Measurements from ENCODE around the gene TNNI3. TPM values are rescaled to one million over a fixed set of nuclear protein-coding genes. Genes with fewer than 3 reads are reported as not detected.
A peak's percentile ranks its signal among the peaks of the same experiment; 100 is the strongest.
"Not testable (repeated sequence)": the region's sequence is repeated elsewhere in the genome, so short reads cannot be mapped to it uniquely, and the experiment has no call there.

TNNI3 gene
- total RNA-seq, 1 donor from 2014 or later = 4.3 TPM

DNA sequence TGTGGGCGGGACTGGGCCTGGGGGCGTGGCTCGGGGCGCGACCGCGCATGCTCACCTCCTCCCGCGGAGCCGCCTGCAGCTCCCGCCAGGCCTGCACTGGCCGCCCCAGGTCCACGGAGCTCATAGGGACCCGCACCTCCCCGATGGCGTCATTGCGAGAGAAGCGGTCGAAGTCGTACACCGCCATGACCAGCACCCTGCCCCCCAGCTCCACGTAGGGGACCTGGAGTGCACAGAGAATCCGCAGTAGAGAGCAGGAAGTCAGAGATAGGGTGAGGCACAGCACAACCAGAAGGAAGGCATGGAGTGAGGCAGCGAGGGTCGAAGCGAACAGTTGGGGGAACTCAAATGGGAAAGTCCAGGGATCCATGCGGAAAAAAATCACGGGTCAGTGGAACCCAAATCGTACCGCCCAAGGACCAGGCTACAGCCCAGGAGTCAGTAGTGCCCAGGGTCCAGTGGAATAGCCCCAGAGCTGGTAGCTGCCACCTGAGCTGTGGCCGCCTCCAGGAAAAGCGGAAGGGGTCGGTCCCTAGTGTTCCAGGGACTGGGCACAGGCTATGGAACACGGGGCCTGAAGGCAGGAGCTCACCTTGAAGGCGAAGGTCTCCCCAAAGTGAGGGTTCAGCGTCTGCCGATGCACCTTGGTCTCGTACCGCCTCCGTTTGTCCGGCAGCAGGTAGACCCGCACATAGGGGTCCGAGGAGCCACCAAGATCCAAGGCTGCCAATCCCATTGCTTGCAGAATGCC lies 17.8 kb upstream of the TNNI3 start:
- Mint-ChIP-seq H3K27me3 (peaks cover 93% of the 10 kb centered on the region), H3K27ac (no peak overlapping the region), H3K9me3 (no peaks in the 10 kb centered on the region), H3K36me3 (no peaks in the 10 kb centered on the region), H3K4me3 (no peak overlapping the region), H3K4me1 (ENCODE audit: unreplicated experiment) (no peaks in the 10 kb centered on the region)
- DNase-seq (ENCODE audit: extremely low spot score, unreplicated experiment) = no peak
- TF ChIP-seq, protein P1, sequence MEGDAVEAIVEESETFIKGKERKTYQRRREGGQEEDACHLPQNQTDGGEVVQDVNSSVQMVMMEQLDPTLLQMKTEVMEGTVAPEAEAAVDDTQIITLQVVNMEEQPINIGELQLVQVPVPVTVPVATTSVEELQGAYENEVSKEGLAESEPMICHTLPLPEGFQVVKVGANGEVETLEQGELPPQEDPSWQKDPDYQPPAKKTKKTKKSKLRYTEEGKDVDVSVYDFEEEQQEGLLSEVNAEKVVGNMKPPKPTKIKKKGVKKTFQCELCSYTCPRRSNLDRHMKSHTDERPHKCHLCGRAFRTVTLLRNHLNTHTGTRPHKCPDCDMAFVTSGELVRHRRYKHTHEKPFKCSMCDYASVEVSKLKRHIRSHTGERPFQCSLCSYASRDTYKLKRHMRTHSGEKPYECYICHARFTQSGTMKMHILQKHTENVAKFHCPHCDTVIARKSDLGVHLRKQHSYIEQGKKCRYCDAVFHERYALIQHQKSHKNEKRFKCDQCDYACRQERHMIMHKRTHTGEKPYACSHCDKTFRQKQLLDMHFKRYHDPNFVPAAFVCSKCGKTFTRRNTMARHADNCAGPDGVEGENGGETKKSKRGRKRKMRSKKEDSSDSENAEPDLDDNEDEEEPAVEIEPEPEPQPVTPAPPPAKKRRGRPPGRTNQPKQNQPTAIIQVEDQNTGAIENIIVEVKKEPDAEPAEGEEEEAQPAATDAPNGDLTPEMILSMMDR (conservative IDR thresholded peaks at IDR 0.05) = no peak

DNA sequence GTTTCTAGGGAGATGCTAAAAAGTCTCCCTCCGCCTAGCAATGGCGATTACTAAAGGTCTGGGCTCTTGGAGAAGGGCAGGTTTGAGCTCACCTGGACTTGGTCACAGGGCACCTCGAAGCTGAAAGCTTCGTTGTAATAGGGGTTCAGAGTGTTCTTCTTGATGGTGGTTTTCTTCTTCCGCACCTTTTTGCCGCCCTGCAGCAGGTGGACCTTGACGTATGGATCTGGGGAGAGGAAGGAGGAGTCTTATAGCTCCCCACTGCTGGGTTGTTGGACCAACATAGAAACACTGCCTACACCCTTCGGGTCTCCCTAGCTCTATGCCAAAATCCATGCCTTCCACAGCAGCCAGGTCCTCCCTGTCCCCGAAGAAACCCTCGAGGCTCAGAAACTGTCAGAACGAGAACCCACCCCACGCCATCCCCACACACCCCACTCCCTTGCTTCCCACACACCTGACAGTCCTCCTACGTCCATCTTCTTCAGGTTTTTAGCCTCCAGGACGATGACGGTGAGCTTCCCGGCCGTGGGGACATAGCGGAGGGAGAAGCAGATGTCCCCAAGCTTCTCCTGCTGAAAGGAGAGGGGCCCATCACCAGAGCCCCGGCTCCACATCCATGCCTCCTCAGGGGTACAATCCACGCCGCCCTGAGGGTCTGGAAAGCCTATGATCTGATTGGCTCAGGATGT lies 17.0 kb upstream of the TNNI3 start:
- no peak for DNase-seq (ENCODE audit: extremely low spot score, unreplicated experiment)
- no peak overlapping the region for H3K27ac Mint-ChIP-seq
- no peaks in the 10 kb centered on the region for H3K9me3 Mint-ChIP-seq
- H3K27me3 Mint-ChIP-seq = peaks cover 92% of the 10 kb centered on the region
- H3K4me3 Mint-ChIP-seq = no peak overlapping the region
- TF ChIP-seq, protein P1 (conservative IDR thresholded peaks at IDR 0.05) = no peak
- no peaks in the 10 kb centered on the region for H3K4me1 Mint-ChIP-seq (ENCODE audit: unreplicated experiment)
- H3K36me3 Mint-ChIP-seq = no peaks in the 10 kb centered on the region

DNA sequence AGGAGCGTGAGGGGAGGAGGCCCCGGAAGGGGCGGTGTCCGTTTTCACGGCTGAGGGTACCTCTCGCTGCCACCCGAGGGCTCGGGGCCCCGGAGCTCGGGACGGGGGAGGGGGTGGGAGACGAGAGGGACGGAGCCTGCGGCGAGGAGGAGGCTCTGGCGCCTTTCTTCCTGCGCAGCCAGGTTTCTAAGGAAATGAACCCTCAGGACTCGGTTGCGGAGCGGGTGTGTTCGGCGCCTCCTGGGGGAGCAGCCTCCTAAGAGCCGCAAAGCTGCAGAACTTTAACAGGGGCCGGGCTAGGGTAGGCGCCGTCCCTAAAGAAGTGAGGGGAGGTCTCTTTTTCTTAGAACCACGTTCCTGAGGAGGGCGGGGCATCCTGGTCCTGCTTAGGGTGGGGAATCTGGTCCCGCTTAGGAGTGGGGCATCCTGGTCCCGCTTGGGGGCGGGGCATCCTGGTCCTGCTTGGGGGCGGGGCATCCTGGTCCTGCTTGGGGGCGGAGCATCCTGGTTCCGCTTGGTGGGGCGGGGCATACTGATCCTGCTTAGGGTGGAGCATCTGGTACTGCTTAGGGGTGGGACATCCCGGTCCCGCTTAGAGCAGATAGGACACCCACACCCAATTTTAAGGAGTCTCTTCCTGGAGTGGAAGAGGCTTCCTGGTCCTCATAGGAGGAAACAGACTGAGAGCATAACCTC lies 16.3 kb upstream of the TNNI3 start:
- peaks cover 93% of the 10 kb centered on the region for H3K27me3 Mint-ChIP-seq
- H3K27ac Mint-ChIP-seq = no peak overlapping the region
- H3K36me3 Mint-ChIP-seq = no peaks in the 10 kb centered on the region
- H3K4me1 Mint-ChIP-seq (ENCODE audit: unreplicated experiment) = no peaks in the 10 kb centered on the region
- peak overlapping the region; percentile 57 for H3K4me3 Mint-ChIP-seq
- no peaks in the 10 kb centered on the region for H3K9me3 Mint-ChIP-seq
- TF ChIP-seq, protein P1 (conservative IDR thresholded peaks at IDR 0.05) = no peak
- DNase-seq (ENCODE audit: extremely low spot score, unreplicated experiment) = no peak

DNA sequence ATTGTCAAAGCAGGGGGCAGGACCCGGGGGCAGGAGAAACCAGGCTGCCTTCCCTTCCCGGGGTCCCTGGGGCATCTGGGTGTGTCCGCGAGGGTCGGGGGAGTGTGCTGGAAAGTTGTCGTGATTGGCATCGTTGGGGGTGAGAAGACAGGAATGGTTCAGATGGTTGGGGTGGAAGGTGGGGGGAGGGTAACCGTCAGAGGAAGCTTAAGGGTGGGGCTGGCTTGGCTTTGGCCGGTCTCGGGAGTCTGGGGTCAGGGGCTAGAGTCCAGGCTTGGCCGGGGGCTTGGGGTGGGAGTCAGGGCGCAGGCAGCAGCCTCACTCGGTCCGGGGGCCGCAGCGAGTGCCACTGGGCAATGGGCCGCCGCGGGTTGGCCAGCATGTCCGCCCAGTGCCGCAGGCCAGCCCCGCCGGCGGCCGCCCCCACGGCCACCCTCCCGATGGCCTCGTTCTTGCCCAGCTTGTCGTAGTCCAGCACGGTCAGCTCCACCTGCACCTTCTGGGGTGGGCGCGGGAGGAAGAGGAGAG lies 15.7 kb upstream of the TNNI3 start:
- Mint-ChIP-seq H3K27ac (no peak overlapping the region), H3K9me3 (no peaks in the 10 kb centered on the region), H3K4me1 (ENCODE audit: unreplicated experiment) (no peaks in the 10 kb centered on the region), H3K27me3 (peaks cover 88% of the 10 kb centered on the region), H3K4me3 (peak overlapping the region; percentile 68), H3K36me3 (no peaks in the 10 kb centered on the region)
- no peak for DNase-seq (ENCODE audit: extremely low spot score, unreplicated experiment)
- TF ChIP-seq, protein P1 (conservative IDR thresholded peaks at IDR 0.05) = no peak

DNA sequence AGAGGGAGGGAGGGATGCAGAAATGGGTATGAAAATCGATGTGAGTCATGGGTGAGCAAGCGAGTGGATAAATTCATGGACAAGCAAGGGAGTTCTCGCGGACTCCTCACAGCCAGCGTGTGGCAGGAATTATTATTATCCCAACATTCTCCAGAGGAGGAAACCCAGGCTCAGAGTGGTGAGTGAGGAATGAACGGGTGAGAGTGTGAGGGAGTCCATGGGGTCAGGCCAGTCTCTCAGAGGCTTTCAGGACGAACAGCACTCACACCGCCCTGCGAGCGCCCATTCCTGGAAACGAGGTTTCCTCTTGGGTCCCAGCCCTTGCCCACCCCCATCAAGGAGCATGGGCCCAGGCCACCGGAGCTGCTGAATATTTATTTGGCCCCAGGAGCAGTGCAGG lies 15.2 kb upstream of the TNNI3 start:
- no peaks in the 10 kb centered on the region for H3K9me3 Mint-ChIP-seq
- peak overlapping the region; percentile 21 for H3K27ac Mint-ChIP-seq

DNA sequence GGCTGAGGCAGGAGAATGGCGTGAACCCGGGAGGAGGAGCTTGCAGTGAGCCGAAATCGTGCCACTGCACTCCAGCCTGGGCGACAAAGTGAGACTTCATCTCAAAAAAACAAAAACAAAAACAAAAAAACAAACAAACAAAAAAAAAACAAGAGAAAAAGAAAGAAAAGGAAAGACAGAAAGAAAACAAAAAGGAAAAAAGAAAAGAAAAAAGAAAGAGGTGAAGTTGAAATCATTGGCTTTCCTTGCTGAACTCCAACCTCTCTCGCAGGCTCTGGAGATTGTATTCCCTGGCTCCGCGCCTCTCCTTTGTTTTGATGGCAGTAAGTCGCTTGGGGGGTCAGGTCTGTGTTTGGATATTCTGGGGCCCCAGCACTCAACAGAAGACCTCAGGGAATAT lies 14.8 kb upstream of the TNNI3 start:
- not testable (repeated sequence) for DNase-seq (ENCODE audit: extremely low spot score, unreplicated experiment)
- peaks cover 78% of the 10 kb centered on the region for H3K27me3 Mint-ChIP-seq

More for the DNA sequence above, 15.2 kb upstream of the TNNI3 start:
- no peak for DNase-seq (ENCODE audit: extremely low spot score, unreplicated experiment)
- Mint-ChIP-seq H3K4me1 (ENCODE audit: unreplicated experiment) (no peaks in the 10 kb centered on the region), H3K4me3 (peak overlapping the region; percentile 68), H3K36me3 (no peaks in the 10 kb centered on the region), H3K27me3 (peaks cover 82% of the 10 kb centered on the region)
- TF ChIP-seq, protein P1 (conservative IDR thresholded peaks at IDR 0.05) = no peak

More for the DNA sequence above, 14.8 kb upstream of the TNNI3 start:
- Mint-ChIP-seq H3K27ac (peak overlapping the region; percentile 21), H3K4me3 (peak overlapping the region; percentile 68)
- H3K9me3 Mint-ChIP-seq; H3K36me3 Mint-ChIP-seq; H3K4me1 Mint-ChIP-seq (ENCODE audit: unreplicated experiment): not testable (repeated sequence)

Data from type B pancreatic cell (in vitro differentiated cells).